GM12864 (cell line): ENCODE data around the gene C2CD4D.
"Not testable (repeated sequence)": the region's sequence is repeated elsewhere in the genome, so short reads cannot be mapped to it uniquely, and the experiment has no call there.

Source experiments
- DNase-seq: peaks from one replicate; pipeline ENCODE4 v3.0.0-alpha.2; 2011; ENCODE audit warnings: low read depth
- H3K4me3 ChIP-seq: 2 replicates; pipeline ENCODE4 v1.5.1; 2011; ENCODE audit warnings: mild to moderate bottlenecking, low read depth, low read length, control low read depth
- TF ChIP-seq, protein P1 (sequence below): IDR thresholded peaks from 2 replicates; pipeline ENCODE4 v1.5.1; 2011; ENCODE audit warnings: low read depth, mild to moderate bottlenecking, moderate library complexity, low read length, control low read depth, inconsistent platforms; ENCODE audit errors: missing control alignments

Gene C2CD4D

DNA sequence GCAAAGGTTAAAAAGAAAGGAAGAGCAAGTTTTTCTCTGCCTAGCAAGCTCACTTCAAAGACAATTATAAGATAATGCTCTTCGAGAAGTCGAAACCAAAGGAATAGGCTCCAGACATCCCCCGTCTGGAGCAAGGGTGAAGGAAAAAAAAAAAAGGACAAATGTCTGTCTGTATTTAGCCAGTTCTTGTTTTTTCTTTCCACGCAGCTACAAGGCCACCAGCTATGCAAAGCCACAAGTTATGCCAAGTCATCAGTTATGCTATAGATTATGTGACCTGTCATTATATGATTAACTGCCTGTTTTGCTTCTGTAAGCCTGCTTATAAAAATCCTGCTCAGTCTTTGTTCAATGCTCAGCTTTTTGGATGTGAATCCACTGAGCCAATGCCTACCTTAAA is 16.3 kb upstream of the C2CD4D start:
- no peak overlapping the region for H3K4me3 ChIP-seq

GRCh38 chr1:151855516-151855915 is 15.9 kb upstream of the C2CD4D start:
- DNase-seq, H3K4me3 ChIP-seq: not testable (repeated sequence)

More for the DNA sequence above, 16.3 kb upstream of the C2CD4D start:
- DNase-seq = no peak
- TF ChIP-seq, protein P1, sequence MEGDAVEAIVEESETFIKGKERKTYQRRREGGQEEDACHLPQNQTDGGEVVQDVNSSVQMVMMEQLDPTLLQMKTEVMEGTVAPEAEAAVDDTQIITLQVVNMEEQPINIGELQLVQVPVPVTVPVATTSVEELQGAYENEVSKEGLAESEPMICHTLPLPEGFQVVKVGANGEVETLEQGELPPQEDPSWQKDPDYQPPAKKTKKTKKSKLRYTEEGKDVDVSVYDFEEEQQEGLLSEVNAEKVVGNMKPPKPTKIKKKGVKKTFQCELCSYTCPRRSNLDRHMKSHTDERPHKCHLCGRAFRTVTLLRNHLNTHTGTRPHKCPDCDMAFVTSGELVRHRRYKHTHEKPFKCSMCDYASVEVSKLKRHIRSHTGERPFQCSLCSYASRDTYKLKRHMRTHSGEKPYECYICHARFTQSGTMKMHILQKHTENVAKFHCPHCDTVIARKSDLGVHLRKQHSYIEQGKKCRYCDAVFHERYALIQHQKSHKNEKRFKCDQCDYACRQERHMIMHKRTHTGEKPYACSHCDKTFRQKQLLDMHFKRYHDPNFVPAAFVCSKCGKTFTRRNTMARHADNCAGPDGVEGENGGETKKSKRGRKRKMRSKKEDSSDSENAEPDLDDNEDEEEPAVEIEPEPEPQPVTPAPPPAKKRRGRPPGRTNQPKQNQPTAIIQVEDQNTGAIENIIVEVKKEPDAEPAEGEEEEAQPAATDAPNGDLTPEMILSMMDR = no peak

DNA sequence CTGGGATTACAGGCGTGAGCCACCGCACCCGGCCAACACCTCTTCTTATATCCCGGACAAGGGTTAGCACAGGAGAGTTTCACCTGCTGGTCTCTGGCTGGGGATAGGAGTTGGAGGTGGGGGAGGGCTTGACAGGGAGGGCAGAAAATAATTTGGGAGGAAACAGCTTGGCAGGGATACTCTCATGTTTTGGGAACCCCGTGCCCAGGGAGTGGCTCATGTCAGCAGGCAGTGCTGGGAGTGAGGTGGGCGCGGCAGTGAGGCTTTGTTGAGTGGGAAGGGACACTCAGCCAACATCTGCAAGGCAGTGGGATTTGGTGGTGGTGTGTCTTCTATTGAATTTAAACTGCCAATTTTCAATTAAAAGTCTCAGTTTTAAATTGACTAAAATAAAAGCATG is 15.0 kb upstream of the C2CD4D start:
- no peak for DNase-seq
- H3K4me3 ChIP-seq = no peak overlapping the region
- TF ChIP-seq, protein P1 = no peak

DNA sequence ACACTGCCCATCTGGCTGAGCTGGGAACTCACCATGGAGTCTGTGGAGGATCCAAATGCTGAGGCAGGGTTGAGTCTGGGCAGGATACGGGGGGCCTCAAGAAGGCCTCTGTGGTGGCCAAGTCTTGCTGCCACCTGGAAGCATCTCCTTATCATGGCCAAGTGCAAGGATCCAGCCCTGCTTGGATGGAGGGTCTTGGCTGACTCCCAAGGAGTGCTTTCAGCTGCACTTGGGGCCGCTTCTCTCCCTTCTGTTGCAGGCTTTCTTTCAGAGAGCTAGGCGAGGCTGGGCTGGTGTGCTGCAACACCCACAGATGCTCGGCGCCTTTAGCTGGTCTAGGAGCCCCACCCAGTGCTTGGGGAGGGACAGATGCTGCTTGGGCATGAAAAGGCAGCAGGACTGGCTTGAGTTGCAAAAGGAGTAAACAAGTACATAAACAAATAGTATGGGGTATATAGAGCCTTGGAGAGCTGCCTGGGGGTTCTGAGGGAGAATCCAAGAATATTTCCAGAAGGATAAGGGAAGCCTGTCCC is 13.9 kb upstream of the C2CD4D start, which contains the start of gene THEM5:
Gene THEM5, minus strand, starts transcription at position 302 of the 533 bp plus-strand sequence. Its CDS starts 147 bp downstream, at position 155.
- TF ChIP-seq, protein P1 = no peak
- DNase-seq = no peak
- no peak within 1 kb of the TSS for H3K4me3 ChIP-seq

DNA sequence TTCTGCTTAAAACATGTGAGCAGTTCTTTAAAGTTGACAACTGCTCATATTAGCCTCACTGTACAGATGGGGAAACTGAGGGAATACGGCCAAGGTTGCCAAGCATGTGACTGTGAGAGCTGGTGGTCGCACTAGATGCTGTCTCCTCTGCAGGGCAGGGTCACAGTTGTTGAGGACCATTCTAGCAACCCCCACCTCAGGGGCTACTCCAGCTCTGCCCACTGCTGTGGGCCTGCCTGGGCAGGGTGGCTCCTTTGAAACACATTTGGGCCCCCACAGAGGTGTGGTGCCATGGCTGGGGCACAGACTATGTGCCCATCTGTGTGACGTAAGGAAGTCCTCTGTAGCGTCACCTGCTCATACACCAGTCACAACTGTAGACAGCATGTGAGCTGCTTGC is 13.1 kb upstream of the C2CD4D start:
- TF ChIP-seq, protein P1 = no peak
- no peak for DNase-seq
- no peak overlapping the region for H3K4me3 ChIP-seq

- TF ChIP-seq, protein P1 = no peak
- DNase-seq = no peak
Observed at GRCh38 chr1:151851886-151852285, 12.3 kb upstream of the C2CD4D start.

GRCh38 chr1:151849871-151850270 is 10.3 kb upstream of the C2CD4D start:
- H3K4me3 ChIP-seq = no peak overlapping the region
- TF ChIP-seq, protein P1 = no peak

More at GRCh38 chr1:151851886-151852285, 12.3 kb upstream of the C2CD4D start:
- H3K4me3 ChIP-seq = no peak overlapping the region

More at GRCh38 chr1:151849871-151850270, 10.3 kb upstream of the C2CD4D start:
- DNase-seq = no peak
